OCI-LY3 (cell line): ENCODE measurements around the gene CAMTA1.

Experiments
- EZH2phosphoT487 ChIP-seq: fragments of 200-600 bp; shearing (Covaris generic); IDR thresholded peaks from 2 replicates; pipeline ENCODE4 v1.6.1; 2018; ENCODE audit warnings: antibody characterized with exemption, mixed run types, low read depth
- TF ChIP-seq, protein P1 (sequence below): fragments of 200-600, 300-600 bp; sonication (generic); IDR thresholded peaks from 2 replicates; pipeline ENCODE4 v1.5.1; 2014; ENCODE audit warnings: antibody characterized with exemption, low read length, low read depth

- TF ChIP-seq, protein P1, sequence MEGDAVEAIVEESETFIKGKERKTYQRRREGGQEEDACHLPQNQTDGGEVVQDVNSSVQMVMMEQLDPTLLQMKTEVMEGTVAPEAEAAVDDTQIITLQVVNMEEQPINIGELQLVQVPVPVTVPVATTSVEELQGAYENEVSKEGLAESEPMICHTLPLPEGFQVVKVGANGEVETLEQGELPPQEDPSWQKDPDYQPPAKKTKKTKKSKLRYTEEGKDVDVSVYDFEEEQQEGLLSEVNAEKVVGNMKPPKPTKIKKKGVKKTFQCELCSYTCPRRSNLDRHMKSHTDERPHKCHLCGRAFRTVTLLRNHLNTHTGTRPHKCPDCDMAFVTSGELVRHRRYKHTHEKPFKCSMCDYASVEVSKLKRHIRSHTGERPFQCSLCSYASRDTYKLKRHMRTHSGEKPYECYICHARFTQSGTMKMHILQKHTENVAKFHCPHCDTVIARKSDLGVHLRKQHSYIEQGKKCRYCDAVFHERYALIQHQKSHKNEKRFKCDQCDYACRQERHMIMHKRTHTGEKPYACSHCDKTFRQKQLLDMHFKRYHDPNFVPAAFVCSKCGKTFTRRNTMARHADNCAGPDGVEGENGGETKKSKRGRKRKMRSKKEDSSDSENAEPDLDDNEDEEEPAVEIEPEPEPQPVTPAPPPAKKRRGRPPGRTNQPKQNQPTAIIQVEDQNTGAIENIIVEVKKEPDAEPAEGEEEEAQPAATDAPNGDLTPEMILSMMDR, result no peak
- TF ChIP-seq EZH2phosphoT487, result no peak
These were observed 275.5 kb downstream of the CAMTA1 start for GRCh38 chr1:7060745-7061144.
